ENCODE measurements around the gene NRSN2. TPM values are rescaled to one million over a fixed set of nuclear protein-coding genes. Genes with fewer than 3 reads are reported as not detected.
A peak's percentile ranks its signal among the peaks of the same experiment; 100 is the strongest.
"Not testable (repeated sequence)": the region's sequence is repeated elsewhere in the genome, so short reads cannot be mapped to it uniquely, and the experiment has no call there.

Gene NRSN2
- total RNA-seq, 1 experiment from 2014 or later: 44.9 TPM

DNA sequence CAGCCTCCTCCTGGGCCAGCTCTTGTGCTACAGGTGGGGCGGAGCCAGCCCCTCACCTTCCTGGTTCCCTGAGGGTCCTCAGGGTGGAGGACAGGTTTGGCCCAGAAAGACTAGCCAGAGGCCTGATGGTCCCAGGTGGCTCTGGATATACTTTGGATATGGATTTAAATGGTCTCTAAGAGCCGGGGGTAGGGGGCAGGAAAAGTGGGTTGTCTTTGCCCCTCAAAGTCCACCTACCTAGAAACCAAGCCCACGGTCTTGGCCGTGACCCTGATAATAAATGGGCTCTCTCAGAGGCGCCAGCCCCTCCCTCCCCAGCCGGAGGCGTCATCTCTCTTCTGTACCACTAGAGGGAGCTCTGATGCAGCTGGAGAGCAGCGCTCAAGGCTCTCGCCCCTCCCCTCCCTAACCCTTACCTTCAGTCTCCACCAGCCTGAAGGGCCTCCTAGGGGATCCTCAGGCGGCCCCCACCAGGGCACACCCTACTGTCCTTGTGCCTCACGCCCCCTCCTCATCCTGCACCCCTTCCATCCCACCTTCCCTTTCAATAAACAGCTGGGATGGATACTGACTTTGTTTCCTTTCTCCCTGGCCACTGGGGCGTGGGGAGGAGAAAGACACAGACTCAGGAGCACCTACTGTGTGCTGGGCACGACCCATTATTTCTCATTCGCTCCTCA lies 7.5 kb downstream of the NRSN2 start:
- DNase-seq (ENCODE audit: low read depth, low spot score) (no peak), ATAC-seq (peak; percentile 94)
- Histone ChIP-seq H3K9me3 (ENCODE audit: control insufficient read depth, insufficient read depth, low read depth, low read length) (no peaks in the 10 kb centered on the region), H3K27me3 (ENCODE audit: control insufficient read depth, insufficient read depth, low read length) (no peaks in the 10 kb centered on the region), H3K4me3 (ENCODE audit: low read depth in 2 of 2, low read length in 2 of 2) (no peak overlapping the region), H3K4me1 (ENCODE audit: control insufficient read depth, insufficient read depth, low read length) (no peaks in the 10 kb centered on the region), H3K36me3 (ENCODE audit: control insufficient read depth, insufficient read depth, low read length) (no peaks in the 10 kb centered on the region), H3K27ac (ENCODE audit: low read length) (peak overlapping the region; percentile 57; the same call in 1 of the 2 replicates)
- intact Hi-C loops (cut with micrococcal nuclease; ENCODE audit: unreplicated experiment): loop anchor here (1.0 to 5.0 kb wide), 2 partner anchors 78 to 125 kb away; no protein-coding TSS in a partner anchor
- ChIA-PET POLR2A (interaction anchor here (0.6 kb wide), 1 partner anchor 55 kb away, joined by 6 read pairs; no protein-coding TSS in a partner anchor), CTCF (interaction anchor here (0.5 to 1.8 kb wide), 3 partner anchors 77 to 386 kb away, joined by 3 to 16 read pairs (median 4); no protein-coding TSS in a partner anchor)
- BruUV-seq (replicated peaks): no TSS peak
- TF ChIP-seq TCF7L2 (IDR thresholded peaks at IDR 0.05; ENCODE audit: low read depth, low read length) (no peak), SIN3A (IDR thresholded peaks at IDR 0.05; ENCODE audit: borderline replicate concordance, insufficient read depth, low read depth, low read length) (no peak), POLR2AphosphoS5 (IDR thresholded peaks at IDR 0.05; ENCODE audit: low read depth, low read length) (peak; percentile 45; the same call in 1 of the 2 replicates)
- TF ChIP-seq, protein P1, sequence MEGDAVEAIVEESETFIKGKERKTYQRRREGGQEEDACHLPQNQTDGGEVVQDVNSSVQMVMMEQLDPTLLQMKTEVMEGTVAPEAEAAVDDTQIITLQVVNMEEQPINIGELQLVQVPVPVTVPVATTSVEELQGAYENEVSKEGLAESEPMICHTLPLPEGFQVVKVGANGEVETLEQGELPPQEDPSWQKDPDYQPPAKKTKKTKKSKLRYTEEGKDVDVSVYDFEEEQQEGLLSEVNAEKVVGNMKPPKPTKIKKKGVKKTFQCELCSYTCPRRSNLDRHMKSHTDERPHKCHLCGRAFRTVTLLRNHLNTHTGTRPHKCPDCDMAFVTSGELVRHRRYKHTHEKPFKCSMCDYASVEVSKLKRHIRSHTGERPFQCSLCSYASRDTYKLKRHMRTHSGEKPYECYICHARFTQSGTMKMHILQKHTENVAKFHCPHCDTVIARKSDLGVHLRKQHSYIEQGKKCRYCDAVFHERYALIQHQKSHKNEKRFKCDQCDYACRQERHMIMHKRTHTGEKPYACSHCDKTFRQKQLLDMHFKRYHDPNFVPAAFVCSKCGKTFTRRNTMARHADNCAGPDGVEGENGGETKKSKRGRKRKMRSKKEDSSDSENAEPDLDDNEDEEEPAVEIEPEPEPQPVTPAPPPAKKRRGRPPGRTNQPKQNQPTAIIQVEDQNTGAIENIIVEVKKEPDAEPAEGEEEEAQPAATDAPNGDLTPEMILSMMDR (IDR thresholded peaks at IDR 0.05): peak; percentile 95
- TF ChIP-seq, protein P2, sequence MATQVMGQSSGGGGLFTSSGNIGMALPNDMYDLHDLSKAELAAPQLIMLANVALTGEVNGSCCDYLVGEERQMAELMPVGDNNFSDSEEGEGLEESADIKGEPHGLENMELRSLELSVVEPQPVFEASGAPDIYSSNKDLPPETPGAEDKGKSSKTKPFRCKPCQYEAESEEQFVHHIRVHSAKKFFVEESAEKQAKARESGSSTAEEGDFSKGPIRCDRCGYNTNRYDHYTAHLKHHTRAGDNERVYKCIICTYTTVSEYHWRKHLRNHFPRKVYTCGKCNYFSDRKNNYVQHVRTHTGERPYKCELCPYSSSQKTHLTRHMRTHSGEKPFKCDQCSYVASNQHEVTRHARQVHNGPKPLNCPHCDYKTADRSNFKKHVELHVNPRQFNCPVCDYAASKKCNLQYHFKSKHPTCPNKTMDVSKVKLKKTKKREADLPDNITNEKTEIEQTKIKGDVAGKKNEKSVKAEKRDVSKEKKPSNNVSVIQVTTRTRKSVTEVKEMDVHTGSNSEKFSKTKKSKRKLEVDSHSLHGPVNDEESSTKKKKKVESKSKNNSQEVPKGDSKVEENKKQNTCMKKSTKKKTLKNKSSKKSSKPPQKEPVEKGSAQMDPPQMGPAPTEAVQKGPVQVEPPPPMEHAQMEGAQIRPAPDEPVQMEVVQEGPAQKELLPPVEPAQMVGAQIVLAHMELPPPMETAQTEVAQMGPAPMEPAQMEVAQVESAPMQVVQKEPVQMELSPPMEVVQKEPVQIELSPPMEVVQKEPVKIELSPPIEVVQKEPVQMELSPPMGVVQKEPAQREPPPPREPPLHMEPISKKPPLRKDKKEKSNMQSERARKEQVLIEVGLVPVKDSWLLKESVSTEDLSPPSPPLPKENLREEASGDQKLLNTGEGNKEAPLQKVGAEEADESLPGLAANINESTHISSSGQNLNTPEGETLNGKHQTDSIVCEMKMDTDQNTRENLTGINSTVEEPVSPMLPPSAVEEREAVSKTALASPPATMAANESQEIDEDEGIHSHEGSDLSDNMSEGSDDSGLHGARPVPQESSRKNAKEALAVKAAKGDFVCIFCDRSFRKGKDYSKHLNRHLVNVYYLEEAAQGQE (IDR thresholded peaks at IDR 0.05; ENCODE audit: insufficient read depth in 1 of 2, low read depth in 2 of 2, low read length in 1 of 2): no peak
- in situ Hi-C loops (cut with HindIII; ENCODE audit: low pct_unique_long_range_greater_than_20kb, low sequenced_read_pairs): no loop called here

DNA sequence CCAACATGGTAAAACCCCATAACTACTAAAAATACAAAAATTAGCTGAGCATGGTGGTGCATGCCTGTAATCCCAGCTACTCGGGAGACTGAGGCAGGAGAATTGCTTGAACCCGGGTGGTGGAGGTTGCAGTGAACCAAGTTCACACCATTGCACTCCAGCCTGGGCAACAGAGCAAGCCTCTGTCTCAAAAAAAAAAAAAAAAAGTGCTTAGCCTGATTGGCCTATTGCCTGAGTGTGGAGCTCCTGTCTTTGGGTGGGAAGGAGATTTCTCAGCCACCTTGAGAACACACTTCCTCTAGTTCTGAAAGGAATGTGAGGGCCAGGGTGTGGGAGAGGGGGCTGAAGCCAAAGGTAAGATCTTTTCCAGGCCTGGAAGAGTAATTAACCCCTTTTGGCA lies 9.2 kb downstream of the NRSN2 start:
- H3K4me3 ChIP-seq (ENCODE audit: low read depth in 2 of 2, low read length in 2 of 2); H3K4me1 ChIP-seq (ENCODE audit: control insufficient read depth, insufficient read depth, low read length); H3K9me3 ChIP-seq (ENCODE audit: control insufficient read depth, insufficient read depth, low read depth, low read length); DNase-seq (ENCODE audit: low read depth, low spot score); H3K27me3 ChIP-seq (ENCODE audit: control insufficient read depth, insufficient read depth, low read length); H3K36me3 ChIP-seq (ENCODE audit: control insufficient read depth, insufficient read depth, low read length); intact Hi-C loops (cut with micrococcal nuclease; ENCODE audit: unreplicated experiment); in situ Hi-C loops (cut with HindIII; ENCODE audit: low pct_unique_long_range_greater_than_20kb, low sequenced_read_pairs); BruUV-seq (replicated peaks); ATAC-seq: not testable (repeated sequence)
- ChIA-PET CTCF (interaction anchor here (0.6 kb wide), 1 partner anchor 57 kb away, joined by 7 read pairs; no protein-coding TSS in a partner anchor), POLR2A (interaction anchor here (0.7 kb wide), 2 partner anchors 10 to 15 kb away, joined by 3 to 9 read pairs; no protein-coding TSS in a partner anchor)
- H3K27ac ChIP-seq (ENCODE audit: low read length): peak overlapping the region; percentile 13; the same call in 1 of the 2 replicates

DNA sequence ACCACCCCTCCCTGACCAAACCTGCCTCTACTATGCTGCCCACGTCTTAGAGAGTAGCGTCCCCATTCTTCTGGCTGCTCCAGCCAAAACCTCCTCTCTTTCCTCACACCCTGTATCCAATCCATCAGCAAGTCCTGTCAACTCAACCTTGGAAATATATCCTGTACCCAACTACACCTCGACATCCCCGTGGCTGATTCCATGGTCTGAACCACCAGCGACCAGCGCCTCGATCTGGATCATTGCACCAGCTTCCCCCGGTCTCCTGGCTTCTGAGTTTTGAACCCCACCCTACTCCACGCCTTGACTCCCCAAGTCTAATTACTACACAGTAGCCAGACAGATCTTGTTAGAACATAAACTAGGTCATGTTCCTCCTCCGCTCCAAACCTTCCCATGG lies 9.8 kb downstream of the NRSN2 start:
- ChIA-PET POLR2A (interaction anchor here (0.7 kb wide), 1 partner anchor 15 kb away, joined by 9 read pairs; no protein-coding TSS in a partner anchor), CTCF (no interaction called here)
- intact Hi-C loops (cut with micrococcal nuclease; ENCODE audit: unreplicated experiment) (no loop called here), in situ Hi-C loops (cut with HindIII; ENCODE audit: low pct_unique_long_range_greater_than_20kb, low sequenced_read_pairs) (no loop called here)
- H3K4me1 ChIP-seq (ENCODE audit: control insufficient read depth, insufficient read depth, low read length): no peaks in the 10 kb centered on the region
- ATAC-seq (no peak), DNase-seq (ENCODE audit: low read depth, low spot score) (no peak)
- H3K4me3 ChIP-seq (ENCODE audit: low read depth in 2 of 2, low read length in 2 of 2): no peak overlapping the region
- TF ChIP-seq, protein P1 (IDR thresholded peaks at IDR 0.05): no peak
- TF ChIP-seq SIN3A (IDR thresholded peaks at IDR 0.05; ENCODE audit: borderline replicate concordance, insufficient read depth, low read depth, low read length) (no peak), TCF7L2 (IDR thresholded peaks at IDR 0.05; ENCODE audit: low read depth, low read length) (no peak), POLR2AphosphoS5 (IDR thresholded peaks at IDR 0.05; ENCODE audit: low read depth, low read length) (no peak)
- TF ChIP-seq, protein P2 (IDR thresholded peaks at IDR 0.05; ENCODE audit: insufficient read depth in 1 of 2, low read depth in 2 of 2, low read length in 1 of 2): no peak
- no peaks in the 10 kb centered on the region for H3K27me3 ChIP-seq (ENCODE audit: control insufficient read depth, insufficient read depth, low read length)
- no TSS peak for BruUV-seq (replicated peaks)
- H3K9me3 ChIP-seq (ENCODE audit: control insufficient read depth, insufficient read depth, low read depth, low read length): no peaks in the 10 kb centered on the region
- H3K36me3 ChIP-seq (ENCODE audit: control insufficient read depth, insufficient read depth, low read length): no peaks in the 10 kb centered on the region
- H3K27ac ChIP-seq (ENCODE audit: low read length): peak overlapping the region; percentile 13; the same call in 1 of the 2 replicates
